Myocyte (in vitro differentiated cells): ENCODE results near the gene SON. TPM values are rescaled to one million over a fixed set of nuclear protein-coding genes. Genes with fewer than 3 reads are reported as not detected.
"Not testable (repeated sequence)": the region's sequence is repeated elsewhere in the genome, so short reads cannot be mapped to it uniquely, and the experiment has no call there.

ENCODE experiments used
- DNase-seq: peaks from one replicate; pipeline ENCODE4 v3.0.0-alpha.2; 2012; ENCODE audit warnings: low read depth
- total RNA-seq: library from RNA; depleted of rRNA; stranded (reverse); fragments of >200 nt; gene quantifications from 2 replicates; pipeline ENCODE4 v1.2.3, GENCODE V29; 2014

The SON gene
- total RNA-seq, 1 donor from 2014 or later = 116 TPM

- no peak for DNase-seq
These were observed 29.5 kb downstream of the SON start for GRCh38 chr21:33572350-33572749.

GRCh38 chr21:33576741-33577141 lies 33.9 kb downstream of the SON start:
- not testable (repeated sequence) for DNase-seq

- DNase-seq = no peak
These were observed 35.4 kb downstream of the SON start for GRCh38 chr21:33578214-33578613.

GRCh38 chr21:33578959-33579542 lies 36.2 kb downstream of the SON start:
- no peak for DNase-seq

- no peak for DNase-seq
These were observed 41.6 kb downstream of the SON start for GRCh38 chr21:33584455-33584854.

GRCh38 chr21:33586927-33587326 lies 44.1 kb downstream of the SON start:
- DNase-seq = no peak

GRCh38 chr21:33587792-33588484 lies 45.1 kb downstream of the SON start:
- DNase-seq = peak; percentile 47

GRCh38 chr21:33588485-33589335 lies 45.9 kb downstream of the SON start, which contains the start of gene DONSON:
Gene DONSON (minus strand): TSS chr21:33588684. CDS start chr21:33588641, 43 bp downstream.
- DNase-seq = peak; percentile 89

- DNase-seq = no peak
These were observed 55.2 kb downstream of the SON start for GRCh38 chr21:33598051-33598450.

GRCh38 chr21:33608559-33608958 lies 65.7 kb downstream of the SON start:
- DNase-seq = no peak

- DNase-seq = no peak
These were observed 68.3 kb downstream of the SON start for GRCh38 chr21:33611006-33611744.

GRCh38 chr21:33617565-33617964 lies 74.7 kb downstream of the SON start:
- not testable (repeated sequence) for DNase-seq

GRCh38 chr21:33618407-33618806 lies 75.6 kb downstream of the SON start:
- no peak for DNase-seq

GRCh38 chr21:33619726-33620125 lies 76.9 kb downstream of the SON start:
- DNase-seq = no peak

- DNase-seq = no peak
These were observed 79.4 kb downstream of the SON start for GRCh38 chr21:33622253-33622652.

GRCh38 chr21:33626151-33626550 lies 83.3 kb downstream of the SON start:
- DNase-seq = not testable (repeated sequence)

Other genes starting within 250 kb of the SON start
- 13.6 and 16.2 TPM in 2 replicates for gene IFNAR1, start 218.1 kb upstream of the SON start, total RNA-seq
- gene IFNGR2, start 139.6 kb upstream of the SON start, total RNA-seq = 24.8 and 33.6 TPM in 2 replicates
- gene TMEM50B, start 63.1 kb upstream of the SON start, total RNA-seq = 35.7 and 62.5 TPM in 2 replicates
- gene DNAJC28, start 51.3 kb upstream of the SON start, total RNA-seq = 3.3 and 3.5 TPM in 2 replicates
- 92.6 and 101 TPM in 2 replicates for gene GART, start 921 bp upstream of the SON start, total RNA-seq
- gene DONSON, start 45.6 kb downstream of the SON start, total RNA-seq = 10.1 and 12.4 TPM in 2 replicates
- 13.7 and 19.1 TPM in 2 replicates for gene CRYZL1, start 98.7 kb downstream of the SON start, total RNA-seq
- 32.2 and 36.8 TPM in 2 replicates for gene ITSN1, start 99.5 kb downstream of the SON start, total RNA-seq